Neuronal stem cell (in vitro differentiated cells): Measurements from ENCODE around the gene CPS1.

Source experiments
- DNase-seq: peaks from one replicate; pipeline ENCODE4 v3.0.0-alpha.2; 2013; ENCODE audit warnings: low spot score
- H2AFZ ChIP-seq: one replicate; pipeline ENCODE4 v1.6.1; 2013; ENCODE audit warnings: mild to moderate bottlenecking, low read length, inconsistent platforms
- H2AK5ac ChIP-seq: 2 replicates; pipeline ENCODE4 v1.6.1; 2013; ENCODE audit warnings: low read depth, mild to moderate bottlenecking, inconsistent platforms, low read length, moderate library complexity, mixed read lengths
- H2BK120ac ChIP-seq: 2 replicates; pipeline ENCODE4 v1.6.1; 2013; ENCODE audit warnings: low read depth, mild to moderate bottlenecking, inconsistent platforms, low read length, moderate library complexity, mixed read lengths
- H2BK12ac ChIP-seq: one replicate; pipeline ENCODE4 v1.6.1; 2013; ENCODE audit warnings: low read length, inconsistent platforms
- H2BK15ac ChIP-seq: 2 replicates; pipeline ENCODE4 v1.6.1; 2013; ENCODE audit warnings: mild to moderate bottlenecking, low read length, inconsistent platforms, mixed read lengths
- H2BK5ac ChIP-seq: one replicate; pipeline ENCODE4 v1.6.1; 2013; ENCODE audit warnings: inconsistent platforms, mild to moderate bottlenecking, low read length, moderate library complexity
- H3K14ac ChIP-seq: one replicate; pipeline ENCODE4 v1.6.1; 2013; ENCODE audit warnings: low read length, inconsistent platforms
- H3K18ac ChIP-seq: 2 replicates; pipeline ENCODE4 v1.6.1; 2013; ENCODE audit warnings: low read length, inconsistent platforms
- H3K23ac ChIP-seq: 2 replicates; pipeline ENCODE4 v1.6.1; 2013; ENCODE audit warnings: low read depth, mild to moderate bottlenecking, mixed read lengths, low read length, inconsistent platforms; ENCODE audit not compliant: poor library complexity
- H3K27ac ChIP-seq: replicated peaks from 3 replicates; pipeline ENCODE4 v1.5.1; 2013; ENCODE audit warnings: low read length, inconsistent platforms
- H3K27me3 ChIP-seq, 3 experiments: 2 replicates each; pipeline ENCODE4 v1.6.1; 2013; ENCODE audit warnings: low read length in 3 of 3, mild to moderate bottlenecking in 2 of 3, inconsistent platforms in 1 of 3, low read depth in 1 of 3, mixed read lengths in 1 of 3, moderate library complexity in 1 of 3; ENCODE audit not compliant: control insufficient read depth in 3 of 3, insufficient read depth in 3 of 3
- H3K36me3 ChIP-seq, 2 donors: replicated peaks in 1 of 2; 2 replicates each; pipeline ENCODE4 v1.6.1; 2013; ENCODE audit warnings: low read length in 2 of 2; ENCODE audit not compliant: control insufficient read depth in 2 of 2, insufficient read depth in 2 of 2
- H3K4ac ChIP-seq: 2 replicates; pipeline ENCODE4 v1.6.1; 2013; ENCODE audit warnings: inconsistent platforms, mild to moderate bottlenecking, low read length, moderate library complexity
- H3K4me1 ChIP-seq, 2 donors: 1 replicate in 1 of 2; 2 replicates in 1 of 2; pipeline ENCODE4 v1.6.1; 2013; ENCODE audit warnings: low read length in 2 of 2, low read depth in 1 of 2; ENCODE audit not compliant: control insufficient read depth in 2 of 2, insufficient read depth in 1 of 2
- H3K4me2 ChIP-seq: one replicate; pipeline ENCODE4 v1.6.1; 2013; ENCODE audit warnings: mild to moderate bottlenecking, low read length, inconsistent platforms; ENCODE audit not compliant: insufficient read depth, poor library complexity, severe bottlenecking
- H3K4me3 ChIP-seq, 2 donors: 2 replicates each; pipeline ENCODE4 v1.5.1; 2013; ENCODE audit warnings: low read length in 2 of 2, mild to moderate bottlenecking in 2 of 2, inconsistent platforms in 1 of 2, moderate library complexity in 1 of 2
- H3K79me1 ChIP-seq: one replicate; pipeline ENCODE4 v1.6.1; 2013; ENCODE audit warnings: low read depth, mild to moderate bottlenecking, inconsistent platforms, low read length, moderate library complexity
- H3K9ac ChIP-seq: one replicate; pipeline ENCODE4 v1.6.1; 2013; ENCODE audit warnings: mild to moderate bottlenecking, low read depth, low read length, inconsistent platforms; ENCODE audit not compliant: poor library complexity
- H3K9me3 ChIP-seq, 2 donors: replicated peaks in 1 of 2; 2 replicates each; pipeline versions ENCODE3 to v1.6.1; 2013; ENCODE audit warnings: low read length in 2 of 2, mild to moderate bottlenecking in 2 of 2, inconsistent platforms in 1 of 2, low read depth in 1 of 2, mixed read lengths in 1 of 2, moderate library complexity in 1 of 2; ENCODE audit not compliant: control insufficient read depth in 2 of 2, insufficient read depth in 1 of 2
- H4K8ac ChIP-seq: one replicate; pipeline ENCODE4 v1.6.1; 2013; ENCODE audit warnings: low read depth, mild to moderate bottlenecking, inconsistent platforms, low read length, moderate library complexity
- H4K91ac ChIP-seq: one replicate; pipeline ENCODE4 v1.6.1; 2013; ENCODE audit warnings: low read length, low read depth, mild to moderate bottlenecking, inconsistent platforms; ENCODE audit not compliant: poor library complexity
- WGBS, 2 donors: extraction: QIAGEN DNeasy Blood & Tissue Kit; methylation state at CpG; one replicate each; pipeline ENCODE4 v1.1.7; 2013; ENCODE audit warnings: missing lambda C conversion rate in 2 of 2, mixed read lengths in 1 of 2; ENCODE audit not compliant: insufficient read length in 2 of 2, insufficient replicate concordance in 1 of 2; ENCODE audit errors: extremely low coverage in 2 of 2; 5-methylcytosine and 5-hydroxymethylcytosine counted together

Gene CPS1

DNA sequence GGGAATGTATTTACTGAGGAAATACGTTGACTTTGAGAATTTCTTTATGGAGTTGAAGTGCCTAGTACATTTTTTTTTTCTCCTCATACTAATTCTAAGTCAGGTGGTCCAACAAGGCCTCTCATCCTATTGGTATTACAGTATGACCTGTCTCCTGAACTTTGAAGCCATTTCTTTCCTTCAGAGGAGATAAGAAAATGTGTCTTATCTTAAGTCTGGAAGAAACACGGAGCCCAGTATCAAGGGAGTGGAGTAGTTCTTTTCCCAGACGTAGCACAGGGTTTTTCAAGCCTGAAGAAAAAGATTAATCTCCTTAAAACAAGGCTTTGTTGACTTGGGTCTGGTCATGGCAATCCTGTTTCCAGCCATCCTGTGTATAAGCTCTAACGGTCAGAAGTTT lies 11.6 kb upstream of the CPS1 start:
- no peak overlapping the region for H3K4ac ChIP-seq
- H3K4me1 ChIP-seq, result peaks cover 0 to 3% of the 10 kb centered on the region in 2 donors
- no peak overlapping the region for H3K4me2 ChIP-seq
- no peak overlapping the region for H2BK120ac ChIP-seq
- H3K27ac ChIP-seq, result no peak overlapping the region
- H3K36me3 ChIP-seq, result no peaks in the 10 kb centered on the region
- no peaks in the 10 kb centered on the region for H3K27me3 ChIP-seq
- H3K4me3 ChIP-seq, result no peak overlapping the region
- H3K23ac ChIP-seq, result no peak overlapping the region
- no peak overlapping the region for H2BK5ac ChIP-seq
- no peak overlapping the region for H3K9ac ChIP-seq
- H2BK15ac ChIP-seq, result no peak overlapping the region
- no CpG with 5 or more reads among the region's 4 CpGs for WGBS, 2 donors
- no peak overlapping the region for H2AFZ ChIP-seq
- no peak overlapping the region for H4K8ac ChIP-seq
- no peak overlapping the region for H3K18ac ChIP-seq
- no peak overlapping the region for H4K91ac ChIP-seq
- no peaks in the 10 kb centered on the region for H3K79me1 ChIP-seq
- H2BK12ac ChIP-seq, result no peak overlapping the region
- H3K14ac ChIP-seq, result no peak overlapping the region
- no peaks in the 10 kb centered on the region for H3K9me3 ChIP-seq
- DNase-seq, result no peak
- no peak overlapping the region for H2AK5ac ChIP-seq

DNA sequence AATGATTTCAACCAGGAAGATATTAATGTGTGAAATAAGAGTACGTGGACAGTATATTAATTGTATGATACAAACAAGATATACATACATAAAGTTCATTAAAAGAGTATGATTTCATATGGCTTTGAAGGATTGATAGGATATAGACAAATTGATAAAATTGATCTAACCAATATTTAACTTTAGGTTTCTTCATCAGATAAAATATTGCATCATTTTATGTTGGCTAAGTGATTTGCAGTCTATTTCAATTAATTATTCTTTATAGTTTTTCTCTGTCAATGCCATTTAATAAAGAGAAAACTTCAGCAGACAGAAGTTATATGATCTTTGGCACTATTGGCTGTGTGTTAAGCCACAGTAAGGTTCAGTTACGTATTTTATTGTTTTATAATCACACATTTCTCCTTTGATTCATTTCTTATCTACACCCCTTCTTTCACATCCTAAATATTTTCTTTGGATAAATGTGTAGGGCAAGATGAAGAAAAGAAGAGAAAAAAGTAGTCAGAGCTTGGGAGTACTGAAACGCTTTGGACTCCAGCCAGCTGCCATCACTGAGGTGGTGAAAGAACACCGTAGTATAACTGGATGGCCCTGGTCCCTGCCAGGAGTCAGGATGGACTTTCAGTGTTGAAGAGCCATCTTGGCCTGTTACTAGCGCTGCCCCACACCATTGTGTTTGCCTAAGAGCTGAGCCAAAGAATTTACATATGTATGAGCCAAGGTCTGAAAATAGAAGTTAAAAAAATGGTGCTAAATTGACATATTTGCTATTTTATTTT lies 9.8 kb upstream of the CPS1 start:
- H4K91ac ChIP-seq, result no peak overlapping the region
- H2BK120ac ChIP-seq, result no peak overlapping the region
- no peak overlapping the region for H4K8ac ChIP-seq
- peak overlapping the region; percentile 37 for H2AFZ ChIP-seq
- no peaks in the 10 kb centered on the region for H3K36me3 ChIP-seq
- H2BK12ac ChIP-seq, result no peak overlapping the region
- DNase-seq, result no peak
- no peak overlapping the region for H2BK15ac ChIP-seq
- H3K4me3 ChIP-seq, result no peak overlapping the region
- H3K4me2 ChIP-seq, result no peak overlapping the region
- no peak overlapping the region for H2BK5ac ChIP-seq
- no peak overlapping the region for H3K9ac ChIP-seq
- H3K27me3 ChIP-seq, result no peaks in the 10 kb centered on the region
- H3K79me1 ChIP-seq, result no peaks in the 10 kb centered on the region
- no peak overlapping the region for H3K27ac ChIP-seq
- H3K18ac ChIP-seq, result no peak overlapping the region
- no peaks in the 10 kb centered on the region for H3K9me3 ChIP-seq
- no peaks in the 10 kb centered on the region for H3K4me1 ChIP-seq
- H3K14ac ChIP-seq, result no peak overlapping the region
- H2AK5ac ChIP-seq, result no peak overlapping the region
- no peak overlapping the region for H3K4ac ChIP-seq
- H3K23ac ChIP-seq, result no peak overlapping the region
- no CpG with 5 or more reads among the region's 5 CpGs for WGBS, 2 donors

DNA sequence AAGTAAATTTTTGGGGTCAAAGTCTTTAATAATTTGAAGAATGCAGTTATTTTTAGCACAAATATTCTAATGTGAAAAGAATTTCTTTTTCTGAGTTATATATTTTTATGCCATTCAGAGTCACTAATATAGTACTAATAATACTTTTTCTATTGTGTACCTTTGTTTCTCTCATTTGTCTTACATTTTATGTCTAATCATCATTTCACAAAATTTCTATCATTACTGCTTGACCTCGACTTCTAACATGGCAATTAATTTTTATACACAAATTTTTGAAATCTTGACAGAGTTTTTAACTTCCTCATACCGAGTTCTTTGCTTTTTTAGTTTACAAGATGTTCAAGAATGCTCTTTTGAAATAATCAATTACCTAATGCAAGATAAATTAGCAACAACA lies 8.4 kb upstream of the CPS1 start:
- H3K27ac ChIP-seq, result no peak overlapping the region
- H2BK5ac ChIP-seq, result no peak overlapping the region
- H3K4ac ChIP-seq, result no peak overlapping the region
- H3K9me3 ChIP-seq, result no peaks in the 10 kb centered on the region
- no peaks in the 10 kb centered on the region for H3K79me1 ChIP-seq
- H2AK5ac ChIP-seq, result no peak overlapping the region
- H3K9ac ChIP-seq, result no peak overlapping the region
- no peak overlapping the region for H2BK12ac ChIP-seq
- no peak overlapping the region for H2BK120ac ChIP-seq
- H3K14ac ChIP-seq, result no peak overlapping the region
- H3K27me3 ChIP-seq, result no peaks in the 10 kb centered on the region
- no peak overlapping the region for H3K4me2 ChIP-seq
- no peaks in the 10 kb centered on the region for H3K36me3 ChIP-seq
- no peak overlapping the region for H4K91ac ChIP-seq
- DNase-seq, result no peak
- H4K8ac ChIP-seq, result no peak overlapping the region
- no peak overlapping the region for H3K18ac ChIP-seq
- H2AFZ ChIP-seq, result no peak overlapping the region
- H3K23ac ChIP-seq, result no peak overlapping the region
- WGBS, 2 donors, result no CpG with 5 or more reads among the region's 2 CpGs
- H3K4me3 ChIP-seq, result no peak overlapping the region
- H3K4me1 ChIP-seq, result peaks cover 0 to 2% of the 10 kb centered on the region in 2 donors
- no peak overlapping the region for H2BK15ac ChIP-seq

DNA sequence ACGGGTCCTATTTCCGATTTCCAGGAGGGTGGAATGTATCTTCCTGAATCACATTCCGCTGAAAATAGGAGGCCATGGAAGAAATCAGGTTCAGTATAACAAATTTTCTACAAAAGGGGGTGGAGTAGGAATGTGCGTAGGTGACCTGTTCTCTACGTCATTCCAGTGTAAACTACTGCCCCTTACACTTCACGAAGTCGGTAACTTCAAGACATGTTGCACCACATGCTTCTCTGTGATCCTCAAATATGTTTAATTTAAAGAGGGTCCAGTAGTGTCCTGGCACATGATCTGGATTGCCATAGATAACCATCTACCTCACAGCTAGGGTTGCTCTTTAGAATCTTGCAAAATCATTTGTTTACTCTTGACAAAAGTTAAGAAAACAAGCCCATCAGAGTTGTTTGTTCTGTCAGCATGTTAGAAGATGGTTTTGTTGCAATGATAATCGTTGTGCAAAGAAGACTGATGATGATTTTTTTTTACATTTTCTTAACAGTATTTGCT lies 7.5 kb upstream of the CPS1 start:
- no peak overlapping the region for H3K4me3 ChIP-seq
- no peak overlapping the region for H2BK15ac ChIP-seq
- DNase-seq, result no peak
- H3K4me2 ChIP-seq, result no peak overlapping the region
- no peaks in the 10 kb centered on the region for H3K27me3 ChIP-seq
- peaks cover 0 to 8% of the 10 kb centered on the region in 2 donors for H3K4me1 ChIP-seq
- no peak overlapping the region for H2BK120ac ChIP-seq
- H3K4ac ChIP-seq, result no peak overlapping the region
- H3K36me3 ChIP-seq, result no peaks in the 10 kb centered on the region
- H3K14ac ChIP-seq, result no peak overlapping the region
- no peak overlapping the region for H3K23ac ChIP-seq
- H4K91ac ChIP-seq, result no peak overlapping the region
- H2AFZ ChIP-seq, result no peak overlapping the region
- no peak overlapping the region for H2BK5ac ChIP-seq
- no peak overlapping the region for H3K18ac ChIP-seq
- H3K9me3 ChIP-seq, result no peaks in the 10 kb centered on the region
- no peak overlapping the region for H2BK12ac ChIP-seq
- H4K8ac ChIP-seq, result no peak overlapping the region
- no peaks in the 10 kb centered on the region for H3K79me1 ChIP-seq
- H2AK5ac ChIP-seq, result no peak overlapping the region
- no CpG with 5 or more reads among the region's 8 CpGs for WGBS, 2 donors
- H3K27ac ChIP-seq, result no peak overlapping the region
- no peak overlapping the region for H3K9ac ChIP-seq
